Activated T-helper 1 cell treated with anti-CD3 and anti-CD28 coated beads, Interleukin-12 subunit alpha, Interleukin-12 subunit beta, Interleukin-2, Interleukin-4 antibody, amounts not matched to agents 30 ng/mL and 10 ng/mL and 1 ng/mL, durations not matched to agents 14 hours and 24 hours and 36 hours (primary cell): ENCODE results near the gene SFXN3. TPM values are rescaled to one million over a fixed set of nuclear protein-coding genes. Genes with fewer than 3 reads are reported as not detected.
"Not testable (repeated sequence)": the region's sequence is repeated elsewhere in the genome, so short reads cannot be mapped to it uniquely, and the experiment has no call there.

Experiments
- DNase-seq: peaks from one replicate; pipeline ENCODE4 v3.0.0; 2021; ENCODE audit warnings: low spot score
- H3K27ac Mint-ChIP-seq: one replicate; pipeline ENCODE4 v1.8.0; 2021; ENCODE audit warnings: mild to moderate bottlenecking, mixed read lengths
- H3K27me3 Mint-ChIP-seq: one replicate; pipeline ENCODE4 v1.8.0; 2022; ENCODE audit warnings: mild to moderate bottlenecking, moderate library complexity, mixed read lengths; ENCODE audit not compliant: insufficient read depth
- H3K36me3 Mint-ChIP-seq: one replicate; pipeline ENCODE4 v1.8.0; 2021; ENCODE audit warnings: low read depth, mixed read lengths
- H3K4me1 Mint-ChIP-seq: one replicate; pipeline ENCODE4 v1.8.0; 2021; ENCODE audit warnings: low read depth, mixed read lengths
- H3K4me3 Mint-ChIP-seq: one replicate; pipeline ENCODE4 v1.8.0; 2021; ENCODE audit warnings: mild to moderate bottlenecking, moderate library complexity, mixed read lengths
- H3K9me3 Mint-ChIP-seq: one replicate; pipeline ENCODE4 v1.8.0; 2021; ENCODE audit warnings: mixed read lengths
- intact Hi-C: fragments of 100-400 bp; cut with micrococcal nuclease; formaldehyde crosslinking; loops from one replicate; pipeline ENCODE4 v1.15.1; 2024
- total RNA-seq: library from RNA; stranded (reverse); gene quantifications from 2 replicates; pipeline ENCODE4 v1.2.3, GENCODE V29; 2022

SFXN3 gene
- total RNA-seq, 1 donor from 2014 or later, result 34.8 TPM

GRCh38 chr10:101027106-101027720 lies 3.8 kb upstream of the SFXN3 start:
- no peak for DNase-seq
- H3K4me1 Mint-ChIP-seq, result peaks cover 9% of the 10 kb centered on the region
- no peaks in the 10 kb centered on the region for H3K9me3 Mint-ChIP-seq
- no peak overlapping the region for H3K27ac Mint-ChIP-seq
- intact Hi-C loops, result no loop called here
- peaks cover 23% of the 10 kb centered on the region for H3K27me3 Mint-ChIP-seq
- no peaks in the 10 kb centered on the region for H3K36me3 Mint-ChIP-seq
- no peak overlapping the region for H3K4me3 Mint-ChIP-seq

GRCh38 chr10:101028446-101029337 lies 2.3 kb upstream of the SFXN3 start:
- H3K27me3 Mint-ChIP-seq, result peaks cover 23% of the 10 kb centered on the region
- H3K4me1 Mint-ChIP-seq, result peaks cover 22% of the 10 kb centered on the region
- no peaks in the 10 kb centered on the region for H3K9me3 Mint-ChIP-seq
- H3K27ac Mint-ChIP-seq, result no peak overlapping the region
- no peak for DNase-seq
- H3K36me3 Mint-ChIP-seq, result peaks cover 2% of the 10 kb centered on the region
- H3K4me3 Mint-ChIP-seq, result no peak overlapping the region
- intact Hi-C loops, result no loop called here

- Mint-ChIP-seq H3K27ac (no peak overlapping the region), H3K4me1 (peaks cover 27% of the 10 kb centered on the region), H3K36me3 (peaks cover 5% of the 10 kb centered on the region), H3K9me3 (no peaks in the 10 kb centered on the region), H3K27me3 (peaks cover 23% of the 10 kb centered on the region), H3K4me3 (no peak overlapping the region)
- intact Hi-C loops, result no loop called here
- DNase-seq, result no peak
These were observed 1.3 kb upstream of the SFXN3 start for GRCh38 chr10:101029520-101030295.

GRCh38 chr10:101030496-101031127 lies 422 bp upstream of the SFXN3 start:
- H3K36me3 Mint-ChIP-seq, result peaks cover 8% of the 10 kb centered on the region
- H3K27ac Mint-ChIP-seq, result peak overlapping the region; percentile 94
- H3K27me3 Mint-ChIP-seq, result peaks cover 21% of the 10 kb centered on the region
- intact Hi-C loops, result loop anchor here (1.0 kb wide), 5 partner anchors 11 to 788 kb away; partner anchors contain the start of genes MRPL43, OGA and TWNK
- no peaks in the 10 kb centered on the region for H3K9me3 Mint-ChIP-seq
- H3K4me3 Mint-ChIP-seq, result peak overlapping the region; percentile 84
- DNase-seq, result no peak
- H3K4me1 Mint-ChIP-seq, result peaks cover 27% of the 10 kb centered on the region

GRCh38 chr10:101031796-101032636 lies 982 bp downstream of the SFXN3 start:
- DNase-seq, result peak; percentile 71
- intact Hi-C loops, result loop anchor here (1.0 to 2.0 kb wide), 9 partner anchors 10 to 786 kb away; partner anchors contain the start of genes BTRC, MRPL43, OGA and SLF2
- Mint-ChIP-seq H3K27me3 (peaks cover 21% of the 10 kb centered on the region), H3K4me3 (peak overlapping the region; percentile 84), H3K9me3 (no peaks in the 10 kb centered on the region), H3K36me3 (peaks cover 21% of the 10 kb centered on the region), H3K4me1 (peaks cover 27% of the 10 kb centered on the region), H3K27ac (peak overlapping the region; percentile 95)

GRCh38 chr10:101032637-101033224 lies 1.7 kb downstream of the SFXN3 start:
- Mint-ChIP-seq H3K9me3 (no peaks in the 10 kb centered on the region), H3K4me3 (peak overlapping the region; percentile 84), H3K36me3 (peaks cover 28% of the 10 kb centered on the region), H3K27me3 (peaks cover 18% of the 10 kb centered on the region), H3K27ac (peak overlapping the region; percentile 95), H3K4me1 (peaks cover 27% of the 10 kb centered on the region)
- peak; percentile 51 for DNase-seq
- intact Hi-C loops, result loop anchor here (1.0 to 2.0 kb wide), 4 partner anchors 10 to 322 kb away; partner anchors contain the start of genes BTRC and SLF2

- H3K4me3 Mint-ChIP-seq, result peak overlapping the region; percentile 84
- no peak for DNase-seq
- H3K36me3 Mint-ChIP-seq, result peaks cover 33% of the 10 kb centered on the region
- H3K27me3 Mint-ChIP-seq, result peaks cover 14% of the 10 kb centered on the region
- peak overlapping the region; percentile 95 for H3K27ac Mint-ChIP-seq
- H3K4me1 Mint-ChIP-seq, result peaks cover 27% of the 10 kb centered on the region
- intact Hi-C loops, result loop anchor here (2.0 kb wide), 1 partner anchor 322 kb away; the partner anchor contains the start of gene BTRC
- H3K9me3 Mint-ChIP-seq, result no peaks in the 10 kb centered on the region
These were observed 2.2 kb downstream of the SFXN3 start for GRCh38 chr10:101033276-101033675.

GRCh38 chr10:101034404-101034803 lies 3.4 kb downstream of the SFXN3 start:
- Mint-ChIP-seq H3K36me3 (peaks cover 40% of the 10 kb centered on the region), H3K4me1 (peaks cover 27% of the 10 kb centered on the region)
- H3K4me3 Mint-ChIP-seq, DNase-seq, intact Hi-C loops, H3K9me3 Mint-ChIP-seq, H3K27ac Mint-ChIP-seq, H3K27me3 Mint-ChIP-seq: not testable (repeated sequence)

- H3K9me3 Mint-ChIP-seq, result no peaks in the 10 kb centered on the region
- H3K36me3 Mint-ChIP-seq, result peaks cover 43% of the 10 kb centered on the region
- peaks cover 27% of the 10 kb centered on the region for H3K4me1 Mint-ChIP-seq
- no peak overlapping the region for H3K27ac Mint-ChIP-seq
- no peak for DNase-seq
- intact Hi-C loops, result no loop called here
- H3K4me3 Mint-ChIP-seq, result no peak overlapping the region
- H3K27me3 Mint-ChIP-seq, result no peaks in the 10 kb centered on the region
These were observed 4.3 kb downstream of the SFXN3 start for GRCh38 chr10:101035314-101035713.

- Mint-ChIP-seq H3K4me3 (no peak overlapping the region), H3K4me1 (peaks cover 28% of the 10 kb centered on the region), H3K36me3 (peaks cover 44% of the 10 kb centered on the region), H3K27me3 (no peaks in the 10 kb centered on the region), H3K27ac (no peak overlapping the region), H3K9me3 (no peaks in the 10 kb centered on the region)
- intact Hi-C loops, result no loop called here
- no peak for DNase-seq
These were observed 5.1 kb downstream of the SFXN3 start for GRCh38 chr10:101035916-101036702.

GRCh38 chr10:101036726-101037125 lies 5.7 kb downstream of the SFXN3 start:
- intact Hi-C loops, result no loop called here
- H3K4me1 Mint-ChIP-seq, result peaks cover 25% of the 10 kb centered on the region

More at GRCh38 chr10:101036726-101037125, 5.7 kb downstream of the SFXN3 start:
- H3K4me3 Mint-ChIP-seq, result no peak overlapping the region
- H3K27ac Mint-ChIP-seq, result no peak overlapping the region
- no peak for DNase-seq
- H3K27me3 Mint-ChIP-seq, result no peaks in the 10 kb centered on the region
- H3K36me3 Mint-ChIP-seq, result peaks cover 45% of the 10 kb centered on the region
- H3K9me3 Mint-ChIP-seq, result no peaks in the 10 kb centered on the region
